K562 (cell line): Measurements from ENCODE around the gene NTRK3.

Experiments used
- ATF1 ChIP-seq, 2 experiments: fragments of 450-650 bp in 1 of 2; IDR thresholded peaks; 2 replicates each; pipeline ENCODE4 v1.6.1; 2016; ENCODE audit warnings: missing compliant biosample characterization in 1 of 2, missing genetic modification characterization in 1 of 2
- HMGXB4 ChIP-seq: sonication (generic); formaldehyde crosslinking; IDR thresholded peaks from 2 replicates; pipeline ENCODE4 v1.8.1; 2023; ENCODE audit warnings: mild to moderate bottlenecking, missing genetic modification reagents
- IRF2 ChIP-seq: sonication (generic); formaldehyde crosslinking; IDR thresholded peaks from 2 replicates; pipeline ENCODE4 v1.8.1; 2022; ENCODE audit warnings: mild to moderate bottlenecking, missing genetic modification reagents
- MAFK ChIP-seq: IDR thresholded peaks from 2 replicates; pipeline ENCODE4 v1.6.1; 2011; ENCODE audit warnings: low read length, improper control_type of control experiment
- PCBP2 ChIP-seq: fragments of 200-400 bp; formaldehyde crosslinking; IDR thresholded peaks from 2 replicates; pipeline ENCODE4 v1.6.1; 2018; ENCODE audit warnings: low read length, low read depth, mild to moderate bottlenecking, moderate library complexity; ENCODE audit not compliant: poor library complexity, severe bottlenecking
- PHF21A ChIP-seq: fragments of 450-650 bp; IDR thresholded peaks from 2 replicates; pipeline ENCODE4 v1.6.1; 2017; ENCODE audit warnings: low read depth, borderline replicate concordance
- REST ChIP-seq, 2 experiments: fragments of 450-650 bp; formaldehyde crosslinking in 1 of 2; IDR thresholded peaks; 2 replicates each; pipeline versions ENCODE4 v1.4.0 to v1.6.1; 2014 to 2020; ENCODE audit warnings: mild to moderate bottlenecking in 2 of 2, borderline replicate concordance in 1 of 2, low read depth in 1 of 2
- SIN3A ChIP-seq, 2 experiments: fragments of 150-350 bp in 1 of 2; IDR thresholded peaks; 2 replicates each; pipeline ENCODE4 v1.6.1; 2011 to 2016; ENCODE audit warnings: borderline replicate concordance in 2 of 2, low read depth in 2 of 2, low read length in 2 of 2, mild to moderate bottlenecking in 2 of 2, moderate library complexity in 2 of 2; ENCODE audit not compliant: control insufficient read depth in 1 of 2
- SREBF1 ChIP-seq: fragments of 150-350 bp; IDR thresholded peaks from 2 replicates; pipeline ENCODE4 v1.6.1; 2014; ENCODE audit warnings: antibody characterized with exemption, low read depth, low read length, borderline replicate concordance
- XRCC4 ChIP-seq: IDR thresholded peaks from one replicate; pipeline ENCODE4 v1.6.1; 2011; ENCODE audit not compliant: insufficient read depth, insufficient read length; ENCODE audit errors: extremely low read depth
- YY1 ChIP-seq, 3 experiments: IDR thresholded peaks; 2 replicates each; pipeline ENCODE4 v1.6.1; 2011; ENCODE audit warnings: low read length in 2 of 3, mild to moderate bottlenecking in 2 of 3, moderate library complexity in 2 of 3, borderline replicate concordance in 1 of 3, control low read depth in 1 of 3, low read depth in 1 of 3; ENCODE audit not compliant: insufficient read depth in 3 of 3, insufficient replicate concordance in 2 of 3, control insufficient read depth in 1 of 3, insufficient read length in 1 of 3; ENCODE audit errors: extremely low read depth in 1 of 3

GRCh38 chr15:88257311-88258092 lies 963 bp upstream of the NTRK3 start:
- TF ChIP-seq SREBF1 = no peak
- TF ChIP-seq XRCC4 = no peak
- no peak for TF ChIP-seq REST (IDR thresholded peaks at IDR 0.05; ENCODE audit: borderline replicate concordance)
- no peak for TF ChIP-seq REST (CRISPR knock-in tag; IDR thresholded peaks at IDR 0.05; ENCODE audit: low read depth)
- no peak for TF ChIP-seq MAFK
- TF ChIP-seq IRF2 (CRISPR knock-in tag) = no peak
- TF ChIP-seq PHF21A = no peak
- TF ChIP-seq YY1 (IDR thresholded peaks at IDR 0.05; ENCODE audit: borderline replicate concordance in 1 of 3, control insufficient read depth in 1 of 3, extremely low read depth in 1 of 3, insufficient read depth in 3 of 3, insufficient read length in 1 of 3, insufficient replicate concordance in 2 of 3, low read depth in 1 of 3, low read length in 2 of 3) = no peak
- TF ChIP-seq HMGXB4 (CRISPR knock-in tag) = no peak
- no peak for TF ChIP-seq SIN3A (IDR thresholded peaks at IDR 0.05; ENCODE audit: borderline replicate concordance in 2 of 2, control insufficient read depth in 1 of 2, low read depth in 2 of 2, low read length in 2 of 2)
- TF ChIP-seq PCBP2 = no peak
- no peak for TF ChIP-seq ATF1 (CRISPR knock-in tag; IDR thresholded peaks at IDR 0.05)
- TF ChIP-seq ATF1 (tag; IDR thresholded peaks at IDR 0.05) = no peak
